HCT116 (cell line): ENCODE measurements around the gene TTYH1. TPM values are rescaled to one million over a fixed set of nuclear protein-coding genes. Genes with fewer than 3 reads are reported as not detected.

Source experiments
- ATAC-seq: fragments of 200-7000 bp; cut with Tn5 transposase; 2 replicates; pipeline ENCODE4 v1.9.1; 2020; ENCODE audit warnings: mild to moderate bottlenecking, moderate library complexity
- BruUV-seq: library from RNA; stranded (reverse); fragments of 400-500 nt; replicated peaks from 2 replicates; lab custom pipeline; 2021; lab: Mats Ljungman, UMichigan
- CTCF ChIA-PET: fragments of 300-600 bp; sonication (Branson Sonifier 250); formaldehyde crosslinking; loops from one replicate; lab custom pipeline; 2021; ENCODE audit warnings: antibody characterized with exemption; lab: Charles Lee
- POLR2A ChIA-PET: fragments of 300-600, 350-600 bp; sonication (Branson Sonifier 250); formaldehyde crosslinking; loops from one replicate; lab custom pipeline; 2021; ENCODE audit warnings: antibody characterized with exemption; lab: Charles Lee
- RAD21 ChIA-PET, 2 experiments: fragments of 300-600 bp; sonication (Branson Sonifier 250); formaldehyde crosslinking; loops; one replicate each; lab custom pipeline; 2023; ENCODE audit warnings: low total read pairs in 2 of 2; ENCODE audit not compliant: uncharacterized antibody in 2 of 2, unreplicated experiment in 2 of 2, low non-redundant PET in 1 of 2; lab: Charles Lee
- DNase-seq: peaks from one replicate; pipeline ENCODE4 v3.0.0-alpha.2; 2010; ENCODE audit warnings: low read depth, low spot score
- H2AFZ ChIP-seq: fragments of 200-600 bp; shearing (Covaris generic), sonication (generic); 2 replicates; pipeline ENCODE4 v1.6.1; 2017; ENCODE audit warnings: low read depth, mixed run types, mixed read lengths, antibody characterized with exemption, low read length; ENCODE audit not compliant: poor library complexity, severe bottlenecking
- H3K27ac ChIP-seq: 2 replicates; pipeline ENCODE4 v1.5.1; 2012; ENCODE audit warnings: low read depth, low read length
- H3K27me3 ChIP-seq: fragments of 200-600 bp; sonication (generic); 2 replicates; pipeline ENCODE4 v1.6.1; 2016; ENCODE audit warnings: mixed run types, low read length, mixed read lengths; ENCODE audit not compliant: insufficient read depth
- H3K36me3 ChIP-seq, 2 experiments: fragments of 200-500 bp in 1 of 2; fragments of 200-600 bp in 1 of 2; sonication (Bioruptor generic) in 1 of 2; sonication (generic) in 1 of 2; 2 replicates each; pipeline versions ENCODE4 v1.5.1 to v1.6.1; 2014 to 2016; ENCODE audit warnings: low read length in 2 of 2, inconsistent platforms in 1 of 2, mixed read lengths in 1 of 2, mixed run types in 1 of 2; ENCODE audit not compliant: insufficient read depth in 2 of 2, control insufficient read depth in 1 of 2
- H3K4me1 ChIP-seq, 2 experiments: fragments of 200-600 bp in 1 of 2; sonication (generic) in 1 of 2; 2 replicates each; pipeline versions ENCODE4 v1.5.1 to v1.6.1; 2012 to 2017; ENCODE audit warnings: low read length in 2 of 2, inconsistent platforms in 1 of 2, mild to moderate bottlenecking in 1 of 2, mixed read lengths in 1 of 2, mixed run types in 1 of 2, moderate library complexity in 1 of 2; ENCODE audit not compliant: insufficient read depth in 2 of 2, control insufficient read depth in 1 of 2
- H3K4me2 ChIP-seq: fragments of 200-600 bp; sonication (generic); 2 replicates; pipeline ENCODE4 v1.6.1; 2017; ENCODE audit warnings: mixed run types, low read length, mixed read lengths
- H3K4me3 ChIP-seq, 2 experiments: fragments of 200-600 bp in 1 of 2; sonication (generic) in 1 of 2; replicated peaks in 1 of 2; 2 replicates each; pipeline ENCODE4 v1.5.1; 2011 to 2016; ENCODE audit warnings: low read length in 2 of 2, control low read depth in 1 of 2, low read depth in 1 of 2, mild to moderate bottlenecking in 1 of 2, mixed read lengths in 1 of 2, mixed run types in 1 of 2
- H3K79me2 ChIP-seq: fragments of 200-600 bp; sonication (generic); 2 replicates; pipeline ENCODE4 v1.6.1; 2017; ENCODE audit warnings: mild to moderate bottlenecking, mixed run types, low read length, moderate library complexity, mixed read lengths; ENCODE audit not compliant: insufficient read depth
- H3K9ac ChIP-seq: fragments of 200-600 bp; sonication (generic); 2 replicates; pipeline ENCODE4 v1.6.1; 2016; ENCODE audit warnings: low read length, mixed read lengths
- H3K9me2 ChIP-seq: fragments of 200-600 bp; sonication (generic), shearing (Covaris generic); 2 replicates; pipeline ENCODE4 v1.6.1; 2017; ENCODE audit warnings: mixed run types, mild to moderate bottlenecking, moderate library complexity; ENCODE audit not compliant: insufficient read depth
- H3K9me3 ChIP-seq, 2 experiments: fragments of 200-500 bp in 1 of 2; fragments of 200-600 bp in 1 of 2; sonication (Bioruptor generic) in 1 of 2; sonication (generic) in 1 of 2; 2 replicates each; pipeline ENCODE4 v1.6.1; 2014 to 2017; ENCODE audit warnings: low read length in 2 of 2, mixed read lengths in 2 of 2, inconsistent platforms in 1 of 2, low read depth in 1 of 2, mild to moderate bottlenecking in 1 of 2, mixed run types in 1 of 2, moderate library complexity in 1 of 2; ENCODE audit not compliant: control insufficient read depth in 1 of 2, insufficient read depth in 1 of 2
- H4K20me1 ChIP-seq: fragments of 200-600 bp; sonication (generic), shearing (Covaris generic); 2 replicates; pipeline ENCODE4 v1.6.1; 2017; ENCODE audit warnings: mixed run types, mild to moderate bottlenecking, moderate library complexity; ENCODE audit not compliant: insufficient read depth
- CEBPB ChIP-seq: IDR thresholded peaks from 2 replicates; pipeline ENCODE4 v1.6.1; 2012; ENCODE audit warnings: low read depth
- EGR1 ChIP-seq: IDR thresholded peaks from 2 replicates; pipeline ENCODE4 v1.6.1; 2012; ENCODE audit warnings: low read depth
- ELF1 ChIP-seq: IDR thresholded peaks from 2 replicates; pipeline ENCODE4 v1.6.1; 2012; ENCODE audit warnings: low read depth, borderline replicate concordance
- JUND ChIP-seq: IDR thresholded peaks from 2 replicates; pipeline ENCODE4 v1.6.1; 2012
- POLR2A ChIP-seq: IDR thresholded peaks from 2 replicates; pipeline ENCODE4 v1.7.0; 2011; ENCODE audit warnings: borderline replicate concordance; ENCODE audit not compliant: insufficient read depth, insufficient read length; ENCODE audit errors: extremely low read depth
- YY1 ChIP-seq: IDR thresholded peaks from 2 replicates; pipeline ENCODE4 v1.6.1; 2011; ENCODE audit warnings: low read length, low read depth, moderate library complexity, mild to moderate bottlenecking; ENCODE audit not compliant: insufficient replicate concordance; ENCODE audit errors: extremely low read depth
- intact Hi-C: fragments of 100-400 bp; cut with micrococcal nuclease; formaldehyde crosslinking; loops from 2 replicates; pipeline ENCODE4 v1.10.0; 2022
- total RNA-seq: library from RNA; stranded (reverse); gene quantifications from one replicate; pipeline ENCODE4 v1.2.1, GENCODE V29; 2021; ENCODE audit not compliant: unreplicated experiment
- TF ChIP-seq, protein P1 (sequence below), 3 experiments: fragments of 200-600 bp in 1 of 3; sonication (generic) in 1 of 3; IDR thresholded peaks in 2 of 3; conservative IDR thresholded peaks in 1 of 3; 2 replicates each; pipeline ENCODE4 v1.5.1; 2012 to 2017; ENCODE audit warnings: low read depth in 2 of 3, low read length in 2 of 3, antibody characterized with exemption in 1 of 3, borderline replicate concordance in 1 of 3, control low read depth in 1 of 3, mild to moderate bottlenecking in 1 of 3, mixed read lengths in 1 of 3, mixed run types in 1 of 3, moderate library complexity in 1 of 3; ENCODE audit not compliant: insufficient read depth in 1 of 3
- TF ChIP-seq, protein P2 (sequence below): IDR thresholded peaks from 2 replicates; pipeline ENCODE4 v1.6.1; 2012; ENCODE audit warnings: low read depth
- TF ChIP-seq, protein P3 (sequence below): IDR thresholded peaks from 2 replicates; pipeline ENCODE4 v1.6.1; 2012

TTYH1 gene
- total RNA-seq, 1 experiment from 2014 or later: 0.37 TPM

DNA sequence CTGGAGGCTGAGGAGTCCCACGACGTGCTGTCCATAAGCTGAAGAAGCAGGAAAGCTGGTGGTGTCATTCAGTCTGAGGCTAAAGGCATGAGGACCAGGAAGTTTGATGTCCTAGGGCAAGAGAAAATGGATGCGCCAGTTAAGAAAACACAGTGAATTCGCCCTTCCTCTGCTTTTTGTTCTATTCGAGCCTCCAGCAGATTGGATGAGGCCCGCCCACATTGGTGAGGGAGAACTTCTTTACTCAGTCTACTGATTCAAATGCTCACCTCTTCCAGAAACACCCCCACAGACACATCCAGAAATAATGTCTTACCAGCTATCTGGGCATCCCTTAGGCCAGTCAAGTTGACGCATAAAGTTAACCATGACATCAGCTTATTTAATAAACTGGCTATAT, 7.5 kb upstream of the TTYH1 start:
- Histone ChIP-seq H3K4me2 (no peak overlapping the region), H3K79me2 (no peaks in the 10 kb centered on the region), H3K9ac (no peak overlapping the region), H3K4me1 (no peaks in the 10 kb centered on the region), H3K9me3 (no peaks in the 10 kb centered on the region), H3K4me3 (no peak overlapping the region), H3K9me2 (no peaks in the 10 kb centered on the region), H3K27me3 (peaks cover 10% of the 10 kb centered on the region; the same call in 1 of the 2 replicates), H4K20me1 (no peaks in the 10 kb centered on the region), H3K36me3 (no peaks in the 10 kb centered on the region), H3K27ac (no peak overlapping the region), H2AFZ (no peak overlapping the region)
- no peak for TF ChIP-seq ELF1
- TF ChIP-seq, protein P1, sequence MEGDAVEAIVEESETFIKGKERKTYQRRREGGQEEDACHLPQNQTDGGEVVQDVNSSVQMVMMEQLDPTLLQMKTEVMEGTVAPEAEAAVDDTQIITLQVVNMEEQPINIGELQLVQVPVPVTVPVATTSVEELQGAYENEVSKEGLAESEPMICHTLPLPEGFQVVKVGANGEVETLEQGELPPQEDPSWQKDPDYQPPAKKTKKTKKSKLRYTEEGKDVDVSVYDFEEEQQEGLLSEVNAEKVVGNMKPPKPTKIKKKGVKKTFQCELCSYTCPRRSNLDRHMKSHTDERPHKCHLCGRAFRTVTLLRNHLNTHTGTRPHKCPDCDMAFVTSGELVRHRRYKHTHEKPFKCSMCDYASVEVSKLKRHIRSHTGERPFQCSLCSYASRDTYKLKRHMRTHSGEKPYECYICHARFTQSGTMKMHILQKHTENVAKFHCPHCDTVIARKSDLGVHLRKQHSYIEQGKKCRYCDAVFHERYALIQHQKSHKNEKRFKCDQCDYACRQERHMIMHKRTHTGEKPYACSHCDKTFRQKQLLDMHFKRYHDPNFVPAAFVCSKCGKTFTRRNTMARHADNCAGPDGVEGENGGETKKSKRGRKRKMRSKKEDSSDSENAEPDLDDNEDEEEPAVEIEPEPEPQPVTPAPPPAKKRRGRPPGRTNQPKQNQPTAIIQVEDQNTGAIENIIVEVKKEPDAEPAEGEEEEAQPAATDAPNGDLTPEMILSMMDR (IDR thresholded peaks at IDR 0.05 in 2 of 3, conservative IDR thresholded peaks at IDR 0.05 in 1 of 3; ENCODE audit: borderline replicate concordance in 1 of 3, insufficient read depth in 1 of 3, low read depth in 2 of 3, low read length in 2 of 3): no peak
- no peak for TF ChIP-seq YY1
- no peak for TF ChIP-seq EGR1
- TF ChIP-seq JUND: no peak
- TF ChIP-seq POLR2A: no peak
- TF ChIP-seq CEBPB: no peak
- TF ChIP-seq, protein P2, sequence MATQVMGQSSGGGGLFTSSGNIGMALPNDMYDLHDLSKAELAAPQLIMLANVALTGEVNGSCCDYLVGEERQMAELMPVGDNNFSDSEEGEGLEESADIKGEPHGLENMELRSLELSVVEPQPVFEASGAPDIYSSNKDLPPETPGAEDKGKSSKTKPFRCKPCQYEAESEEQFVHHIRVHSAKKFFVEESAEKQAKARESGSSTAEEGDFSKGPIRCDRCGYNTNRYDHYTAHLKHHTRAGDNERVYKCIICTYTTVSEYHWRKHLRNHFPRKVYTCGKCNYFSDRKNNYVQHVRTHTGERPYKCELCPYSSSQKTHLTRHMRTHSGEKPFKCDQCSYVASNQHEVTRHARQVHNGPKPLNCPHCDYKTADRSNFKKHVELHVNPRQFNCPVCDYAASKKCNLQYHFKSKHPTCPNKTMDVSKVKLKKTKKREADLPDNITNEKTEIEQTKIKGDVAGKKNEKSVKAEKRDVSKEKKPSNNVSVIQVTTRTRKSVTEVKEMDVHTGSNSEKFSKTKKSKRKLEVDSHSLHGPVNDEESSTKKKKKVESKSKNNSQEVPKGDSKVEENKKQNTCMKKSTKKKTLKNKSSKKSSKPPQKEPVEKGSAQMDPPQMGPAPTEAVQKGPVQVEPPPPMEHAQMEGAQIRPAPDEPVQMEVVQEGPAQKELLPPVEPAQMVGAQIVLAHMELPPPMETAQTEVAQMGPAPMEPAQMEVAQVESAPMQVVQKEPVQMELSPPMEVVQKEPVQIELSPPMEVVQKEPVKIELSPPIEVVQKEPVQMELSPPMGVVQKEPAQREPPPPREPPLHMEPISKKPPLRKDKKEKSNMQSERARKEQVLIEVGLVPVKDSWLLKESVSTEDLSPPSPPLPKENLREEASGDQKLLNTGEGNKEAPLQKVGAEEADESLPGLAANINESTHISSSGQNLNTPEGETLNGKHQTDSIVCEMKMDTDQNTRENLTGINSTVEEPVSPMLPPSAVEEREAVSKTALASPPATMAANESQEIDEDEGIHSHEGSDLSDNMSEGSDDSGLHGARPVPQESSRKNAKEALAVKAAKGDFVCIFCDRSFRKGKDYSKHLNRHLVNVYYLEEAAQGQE: no peak
- TF ChIP-seq, protein P3, sequence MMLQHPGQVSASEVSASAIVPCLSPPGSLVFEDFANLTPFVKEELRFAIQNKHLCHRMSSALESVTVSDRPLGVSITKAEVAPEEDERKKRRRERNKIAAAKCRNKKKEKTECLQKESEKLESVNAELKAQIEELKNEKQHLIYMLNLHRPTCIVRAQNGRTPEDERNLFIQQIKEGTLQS: no peak
- no TSS peak for BruUV-seq
- DNase-seq (no peak), ATAC-seq (no peak)
- intact Hi-C loops: no loop called here
- ChIA-PET POLR2A (no interaction called here), CTCF (interaction anchor here (0.9 kb wide), 1 partner anchor 17 kb away, joined by 3 read pairs; no protein-coding TSS in a partner anchor), RAD21 (no interaction called here)
